HepG2 (cell line): ENCODE data around the gene OR7E24. TPM values are rescaled to one million over a fixed set of nuclear protein-coding genes. Genes with fewer than 3 reads are reported as not detected.

ENCODE experiments used
- ATAC-seq: fragments of 200-7000 bp; cut with Tn5 transposase; 3 replicates; pipeline ENCODE4 v1.9.1; 2020; ENCODE audit warnings: mild to moderate bottlenecking, moderate library complexity
- BruUV-seq: library from RNA; stranded (reverse); fragments of 400-500 nt; replicated peaks from 2 replicates; lab custom pipeline; 2021; lab: Mats Ljungman, UMichigan
- CTCF ChIA-PET: fragments of 300-600 bp; formaldehyde crosslinking; extraction: SDS; loops from one replicate; lab custom pipeline; 2021; ENCODE audit warnings: low total read pairs, inconsistent platforms, low intra/inter-chr PET ratio; lab: Yijun Ruan, JAX
- POLR2A ChIA-PET: fragments of 350-600 bp; sonication (Branson Sonifier 250); formaldehyde crosslinking; loops from one replicate; lab custom pipeline; 2020; ENCODE audit warnings: antibody characterized with exemption, inconsistent platforms; lab: Yijun Ruan, JAX
- DNase-seq: peaks from one replicate; pipeline ENCODE4 v3.0.0-alpha.2; 2015; ENCODE audit warnings: low spot score
- FAIRE-seq: peaks from 3 replicates; lab custom pipeline; 2011; peaks lifted over from hg19 to GRCh38; lab: Jason Lieb, UNC
- H2AFZ ChIP-seq: one replicate; pipeline ENCODE4 v1.6.1; 2011; ENCODE audit warnings: low read length, inconsistent platforms
- H3K27ac ChIP-seq: fragments of 300-600 bp; 3 replicates; pipeline ENCODE4 v1.8.0; 2011; ENCODE audit warnings: mixed run types, mild to moderate bottlenecking, mixed read lengths, low read length, inconsistent platforms; ENCODE audit not compliant: insufficient read depth; ENCODE audit errors: extremely low read length
- H3K27me3 ChIP-seq, 2 experiments: fragments of 200-600 bp in 1 of 2; 2 replicates in 1 of 2; 3 replicates in 1 of 2; pipeline versions ENCODE4 v1.6.0 to v1.8.0; 2011; ENCODE audit warnings: low read length in 2 of 2, mild to moderate bottlenecking in 2 of 2, moderate library complexity in 2 of 2, inconsistent platforms in 1 of 2; ENCODE audit not compliant: insufficient read depth in 2 of 2, control insufficient read depth in 1 of 2
- H3K36me3 ChIP-seq, 2 experiments: fragments of 200-600 bp in 1 of 2; replicated peaks in 1 of 2; 2 replicates in 1 of 2; 3 replicates in 1 of 2; pipeline versions ENCODE4 v1.5.1 to v1.8.0; 2011; ENCODE audit warnings: low read length in 2 of 2, inconsistent platforms in 1 of 2; ENCODE audit not compliant: insufficient read depth in 2 of 2, control insufficient read depth in 1 of 2
- H3K4me1 ChIP-seq: 2 replicates; pipeline ENCODE4 v1.5.1; 2012; ENCODE audit warnings: low read length, inconsistent platforms; ENCODE audit not compliant: insufficient read depth
- H3K4me2 ChIP-seq: 2 replicates; pipeline ENCODE4 v1.6.0; 2011; ENCODE audit warnings: low read depth, low read length, inconsistent platforms
- H3K4me3 ChIP-seq, 3 experiments: fragments of 200-600 bp in 1 of 3; sonication (generic), shearing (Covaris generic) in 1 of 3; replicated peaks in 1 of 3; 2 replicates each; pipeline ENCODE4 v1.5.1; 2011 to 2016; ENCODE audit warnings: low read length in 3 of 3, inconsistent platforms in 2 of 3, low read depth in 2 of 3, mild to moderate bottlenecking in 2 of 3, control low read depth in 1 of 3, mixed read lengths in 1 of 3; ENCODE audit not compliant: insufficient read depth in 1 of 3
- H3K79me2 ChIP-seq: one replicate; pipeline ENCODE4 v1.6.1; 2011; ENCODE audit warnings: low read length, inconsistent platforms; ENCODE audit not compliant: insufficient read depth
- H3K9ac ChIP-seq: 2 replicates; pipeline ENCODE4 v1.6.0; 2011; ENCODE audit warnings: mild to moderate bottlenecking, low read depth, low read length, inconsistent platforms; ENCODE audit not compliant: insufficient read depth
- H3K9me3 ChIP-seq: 2 replicates; pipeline ENCODE4 v1.5.1; 2012; ENCODE audit warnings: mild to moderate bottlenecking, low read length
- H4K20me1 ChIP-seq: 2 replicates; pipeline ENCODE4 v1.6.0; 2011; ENCODE audit warnings: inconsistent platforms, mild to moderate bottlenecking, low read length, moderate library complexity; ENCODE audit not compliant: insufficient read depth
- IKZF1 ChIP-seq: fragments of 450-650 bp; IDR thresholded peaks from 2 replicates; pipeline ENCODE4 v1.7.1; 2016
- KLF9 ChIP-seq: IDR thresholded peaks from 2 replicates; pipeline ENCODE4 v1.6.1; 2016; ENCODE audit warnings: low read depth
- WGBS: methylation state at CpG from one replicate; pipeline ENCODE4 v1.1.6; 2017; ENCODE audit warnings: low lambda C conversion rate; 5-methylcytosine and 5-hydroxymethylcytosine counted together
- in situ Hi-C: cut with HindIII; loops from 2 replicates; pipeline ENCODE4 v1.10.0; 2017; ENCODE audit warnings: low pct_unique_long_range_greater_than_20kb; ENCODE audit not compliant: extremely low pct_ligation_motif_present
- intact Hi-C: fragments of 100-400 bp; cut with micrococcal nuclease; formaldehyde crosslinking; loops from one replicate; pipeline ENCODE4 v1.10.0; 2022; ENCODE audit not compliant: unreplicated experiment
- polyA plus RNA-seq, 8 experiments: library from polyadenylated mRNA; depleted of rRNA in 3 of 8; stranded (reverse) in 7 of 8; unstranded in 1 of 8; fragments of >200 nt; fragmentation: Illumina TruSeq in 4 of 8; extraction: Trizol in 4 of 8; gene quantifications; 2 replicates each; pipeline versions ENCODE4 v1.2.1 to v1.2.3, GENCODE V29; 2011 to 2016; ENCODE audit warnings: low read depth in 4 of 8, missing spikeins in 1 of 8, mixed read lengths in 1 of 8; ENCODE audit not compliant: insufficient read depth in 1 of 8
- total RNA-seq, 5 experiments: library from RNA; depleted of rRNA; stranded (reverse); fragments of >200 nt; fragmentation: Illumina TruSeq; extraction: Trizol; gene quantifications; 2 replicates each; pipeline ENCODE4 v1.2.3, GENCODE V29; 2016; ENCODE audit warnings: low read depth in 1 of 5

Gene OR7E24
- total and polyA plus RNA-seq, 2 of the 13 experiments (the other 11 are each of a cell fraction or from before 2014, with no cell fraction given) = not detected

DNA sequence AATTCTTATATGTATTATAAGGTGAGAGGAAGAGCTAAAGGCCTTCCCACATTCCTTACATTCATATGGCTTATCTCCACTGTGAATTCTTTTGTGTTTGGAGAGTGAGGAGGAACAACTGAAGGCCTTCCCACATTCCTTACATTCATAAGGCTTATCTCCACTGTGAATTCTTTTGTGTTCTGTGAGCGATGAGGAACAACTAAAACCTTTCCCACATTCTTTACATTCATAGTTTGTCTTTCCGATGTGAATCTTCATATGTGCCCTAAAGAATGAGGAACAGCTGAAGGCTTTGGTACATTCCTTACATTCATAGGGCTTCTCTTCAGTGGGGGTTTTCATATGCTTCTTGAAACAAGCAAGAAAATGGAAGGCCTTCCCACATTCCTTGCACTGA is 45.6 kb downstream of the OR7E24 start:
- intact Hi-C loops = no loop called here
- no peaks in the 10 kb centered on the region for H3K79me2 ChIP-seq
- no peak overlapping the region for H3K4me3 ChIP-seq
- H2AFZ ChIP-seq = no peak overlapping the region
- WGBS = 69% methylated on average over 2 of the region's 2 CpGs
- no peaks in the 10 kb centered on the region for H3K27me3 ChIP-seq
- no peak overlapping the region for H3K9ac ChIP-seq
- ATAC-seq = no peak
- no peak overlapping the region for H3K4me2 ChIP-seq
- H3K27ac ChIP-seq = no peak overlapping the region
- peaks cover 1 to 22% of the 10 kb centered on the region in 2 experiments; a peak in 2 of 5 replicates for H3K36me3 ChIP-seq
- FAIRE-seq = no peak
- TF ChIP-seq KLF9 (CRISPR knock-in tag) (no peak), IKZF1 (no peak)
- no peaks in the 10 kb centered on the region for H4K20me1 ChIP-seq
- ChIA-PET POLR2A (no interaction called here), CTCF (no interaction called here)
- peaks cover 93% of the 10 kb centered on the region for H3K9me3 ChIP-seq
- no peaks in the 10 kb centered on the region for H3K4me1 ChIP-seq
- DNase-seq = no peak
- BruUV-seq = no TSS peak
- in situ Hi-C loops = no loop called here

Other genes starting within 250 kb of the OR7E24 start
- not detected in 2 replicates for gene MUC16, start 240.5 kb upstream of the OR7E24 start, total RNA-seq (2016; rRNA removed; fragmentation: Illumina TruSeq; extraction: Trizol)
- not detected in 2 replicates for gene MUC16, start 240.5 kb upstream of the OR7E24 start, polyA plus RNA-seq (2011; rRNA removed)
- not detected in 2 replicates for gene OR1M1, start 163.9 kb upstream of the OR7E24 start, total RNA-seq (2016; rRNA removed; fragmentation: Illumina TruSeq; extraction: Trizol)
- 0.07 TPM in 1 of 2 replicates, not detected in the other for gene OR1M1, start 163.9 kb upstream of the OR7E24 start, polyA plus RNA-seq (2011; rRNA removed)
- not detected in 2 replicates for gene OR7G2, start 143.5 kb upstream of the OR7E24 start, total RNA-seq (2016; rRNA removed; fragmentation: Illumina TruSeq; extraction: Trizol)
- gene OR7G2, start 143.5 kb upstream of the OR7E24 start, polyA plus RNA-seq (2011; rRNA removed) = not detected in 2 replicates
- gene OR7G1, start 135.2 kb upstream of the OR7E24 start, total RNA-seq (2016; rRNA removed; fragmentation: Illumina TruSeq; extraction: Trizol) = not detected in 2 replicates
- gene OR7G1, start 135.2 kb upstream of the OR7E24 start, polyA plus RNA-seq (2011; rRNA removed) = not detected in 2 replicates
- gene OR7G3, start 124.0 kb upstream of the OR7E24 start, total RNA-seq (2016; rRNA removed; fragmentation: Illumina TruSeq; extraction: Trizol) = not detected in 2 replicates
- not detected in 2 replicates for gene OR7G3, start 124.0 kb upstream of the OR7E24 start, polyA plus RNA-seq (2011; rRNA removed)
- gene ZNF317, start 110.5 kb upstream of the OR7E24 start, total RNA-seq (2016; rRNA removed; fragmentation: Illumina TruSeq; extraction: Trizol) = 27.9 and 31.0 TPM in 2 replicates
- 14.0 and 15.2 TPM in 2 replicates for gene ZNF317, start 110.5 kb upstream of the OR7E24 start, polyA plus RNA-seq (2011; rRNA removed)
- not detected in 2 replicates for gene OR7D2, start 72.0 kb upstream of the OR7E24 start, total RNA-seq (2016; rRNA removed; fragmentation: Illumina TruSeq; extraction: Trizol)
- 0.01 and 0.07 TPM in 2 replicates for gene OR7D2, start 72.0 kb upstream of the OR7E24 start, polyA plus RNA-seq (2011; rRNA removed)
- not detected in 2 replicates for gene OR7D4, start 31.3 kb upstream of the OR7E24 start, total RNA-seq (2016; rRNA removed; fragmentation: Illumina TruSeq; extraction: Trizol)
- not detected in 2 replicates for gene OR7D4, start 31.3 kb upstream of the OR7E24 start, polyA plus RNA-seq (2011; rRNA removed)
- gene ZNF699, start 58.9 kb downstream of the OR7E24 start, total RNA-seq (2016; rRNA removed; fragmentation: Illumina TruSeq; extraction: Trizol) = 2.2 and 2.7 TPM in 2 replicates
- 0.33 and 0.77 TPM in 2 replicates for gene ZNF699, start 58.9 kb downstream of the OR7E24 start, polyA plus RNA-seq (2011; rRNA removed)
- 9.5 and 9.8 TPM in 2 replicates for gene ZNF559, start 73.2 kb downstream of the OR7E24 start, total RNA-seq (2016; rRNA removed; fragmentation: Illumina TruSeq; extraction: Trizol)
- 5.6 and 6.3 TPM in 2 replicates for gene ZNF559, start 73.2 kb downstream of the OR7E24 start, polyA plus RNA-seq (2011; rRNA removed)
- gene ZNF177, start 112.1 kb downstream of the OR7E24 start, total RNA-seq (2016; rRNA removed; fragmentation: Illumina TruSeq; extraction: Trizol) = 0.71 and 0.84 TPM in 2 replicates
- gene ZNF177, start 112.1 kb downstream of the OR7E24 start, polyA plus RNA-seq (2011; rRNA removed) = 0.62 and 0.90 TPM in 2 replicates
- gene ZNF266, start 184.6 kb downstream of the OR7E24 start, total RNA-seq (2016; rRNA removed; fragmentation: Illumina TruSeq; extraction: Trizol) = 12.8 and 19.8 TPM in 2 replicates
- 20.8 TPM in 2 replicates for gene ZNF266, start 184.6 kb downstream of the OR7E24 start, polyA plus RNA-seq (2011; rRNA removed)
- gene ZNF560, start 247.7 kb downstream of the OR7E24 start, total RNA-seq (2016; rRNA removed; fragmentation: Illumina TruSeq; extraction: Trizol) = not detected in 2 replicates
- gene ZNF560, start 247.7 kb downstream of the OR7E24 start, polyA plus RNA-seq (2011; rRNA removed) = 0.04 TPM in 1 of 2 replicates, not detected in the other